Measurements from ENCODE around the gene AMER3.

GRCh38 chr2:130806370-130806769 is 51.0 kb downstream of the AMER3 start:
- TF ChIP-seq, protein P1, sequence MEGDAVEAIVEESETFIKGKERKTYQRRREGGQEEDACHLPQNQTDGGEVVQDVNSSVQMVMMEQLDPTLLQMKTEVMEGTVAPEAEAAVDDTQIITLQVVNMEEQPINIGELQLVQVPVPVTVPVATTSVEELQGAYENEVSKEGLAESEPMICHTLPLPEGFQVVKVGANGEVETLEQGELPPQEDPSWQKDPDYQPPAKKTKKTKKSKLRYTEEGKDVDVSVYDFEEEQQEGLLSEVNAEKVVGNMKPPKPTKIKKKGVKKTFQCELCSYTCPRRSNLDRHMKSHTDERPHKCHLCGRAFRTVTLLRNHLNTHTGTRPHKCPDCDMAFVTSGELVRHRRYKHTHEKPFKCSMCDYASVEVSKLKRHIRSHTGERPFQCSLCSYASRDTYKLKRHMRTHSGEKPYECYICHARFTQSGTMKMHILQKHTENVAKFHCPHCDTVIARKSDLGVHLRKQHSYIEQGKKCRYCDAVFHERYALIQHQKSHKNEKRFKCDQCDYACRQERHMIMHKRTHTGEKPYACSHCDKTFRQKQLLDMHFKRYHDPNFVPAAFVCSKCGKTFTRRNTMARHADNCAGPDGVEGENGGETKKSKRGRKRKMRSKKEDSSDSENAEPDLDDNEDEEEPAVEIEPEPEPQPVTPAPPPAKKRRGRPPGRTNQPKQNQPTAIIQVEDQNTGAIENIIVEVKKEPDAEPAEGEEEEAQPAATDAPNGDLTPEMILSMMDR (IDR thresholded peaks at IDR 0.05): no peak
- TF ChIP-seq POLR2A (IDR thresholded peaks at IDR 0.05): no peak
